Measurements from ENCODE around the gene BMPER. TPM values are rescaled to one million over a fixed set of nuclear protein-coding genes. Genes with fewer than 3 reads are reported as not detected.

The BMPER gene
- total and polyA plus RNA-seq, 2 experiments from 2014 or later = 40.5 to 97.3 TPM

DNA sequence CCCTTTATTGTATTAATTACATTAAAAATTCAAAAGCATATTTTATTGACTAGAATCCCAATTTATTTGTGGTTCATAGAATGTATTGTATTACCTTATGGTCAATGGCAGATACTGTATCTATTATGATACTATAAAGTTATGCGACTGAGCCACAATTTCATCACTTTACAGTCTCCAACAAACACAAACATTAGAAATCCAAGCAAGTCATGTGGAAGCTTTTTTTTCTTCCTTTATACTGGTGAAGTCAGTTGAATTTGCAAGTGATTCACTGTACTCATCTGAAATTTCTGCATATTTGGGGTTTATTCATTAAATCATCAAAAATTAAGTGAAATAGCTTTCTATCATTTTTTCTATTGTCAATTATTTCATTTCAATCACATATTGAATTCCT is 54.3 kb downstream of the BMPER start:
- no peak overlapping the region for H2AFZ ChIP-seq
- no peaks in the 10 kb centered on the region for H3K9me3 ChIP-seq (ENCODE audit: low read depth)
- peaks cover 17% of the 10 kb centered on the region for H3K36me3 ChIP-seq (ENCODE audit: low read depth)
- no peaks in the 10 kb centered on the region for H4K20me1 ChIP-seq (ENCODE audit: insufficient read depth)
- H3K79me2 ChIP-seq (ENCODE audit: insufficient read depth) = no peaks in the 10 kb centered on the region
- 87 to 97% methylated on average over 1 of the region's 1 CpG for WGBS, 2 experiments (ENCODE audit: low coverage in 1 of 2, low lambda C conversion rate in 2 of 2, missing lambda C conversion rate in 2 of 2)
- no peak overlapping the region for H3K9ac ChIP-seq
- peaks cover 6% of the 10 kb centered on the region; the same call in 1 of the 2 replicates for H3F3A ChIP-seq (ENCODE audit: insufficient read depth)
- TF ChIP-seq EZH2 (IDR thresholded peaks at IDR 0.05; ENCODE audit: insufficient read depth, poor library complexity, severe bottlenecking) = no peak
- no peak for TF ChIP-seq EZH2phosphoT487 (IDR thresholded peaks at IDR 0.05; ENCODE audit: insufficient read depth, low read depth)
- peak; percentile 40 for DNase-seq
- H3K4me2 ChIP-seq (ENCODE audit: unreplicated experiment) = no peak overlapping the region
- no peak overlapping the region for H3K27ac ChIP-seq
- no peaks in the 10 kb centered on the region for H3K9me2 ChIP-seq (ENCODE audit: insufficient read depth)
- no peaks in the 10 kb centered on the region for H3K27me3 ChIP-seq (replicated peaks; ENCODE audit: insufficient read depth)
- no peak overlapping the region for H3K4me3 ChIP-seq
- H3K4me1 ChIP-seq (ENCODE audit: insufficient read depth) = peaks cover 20% of the 10 kb centered on the region
- in situ Hi-C loops (cut with MboI) = no loop called here

DNA sequence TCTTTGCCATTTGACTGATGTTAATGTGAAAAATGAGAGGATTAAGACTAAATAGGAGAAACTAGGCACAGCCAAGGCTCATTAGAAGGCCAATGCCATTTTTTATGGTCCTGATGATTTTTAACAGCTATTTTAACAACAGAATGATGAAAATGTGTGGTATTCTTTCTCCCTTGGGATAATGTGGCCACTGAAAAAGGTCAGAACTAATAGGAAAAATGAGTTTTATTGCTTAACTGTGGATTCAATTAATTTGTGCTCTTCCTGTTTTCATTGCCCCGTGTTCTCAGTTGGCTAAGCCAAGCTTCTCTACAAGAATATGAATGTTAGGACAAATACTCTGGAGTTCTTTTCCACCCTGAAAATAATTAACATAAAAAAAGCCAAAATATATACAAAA is 56.6 kb downstream of the BMPER start:
- Histone ChIP-seq H3K36me3 (ENCODE audit: low read depth) (peaks cover 19% of the 10 kb centered on the region), H3K9ac (no peak overlapping the region), H3K27ac (no peak overlapping the region), H3K4me2 (ENCODE audit: unreplicated experiment) (no peak overlapping the region), H3K4me3 (no peak overlapping the region), H2AFZ (no peak overlapping the region), H3K79me2 (ENCODE audit: insufficient read depth) (no peaks in the 10 kb centered on the region), H3K9me3 (ENCODE audit: low read depth) (no peaks in the 10 kb centered on the region), H3K9me2 (ENCODE audit: insufficient read depth) (no peaks in the 10 kb centered on the region), H4K20me1 (ENCODE audit: insufficient read depth) (no peaks in the 10 kb centered on the region), H3K27me3 (replicated peaks; ENCODE audit: insufficient read depth) (no peaks in the 10 kb centered on the region), H3K4me1 (ENCODE audit: insufficient read depth) (peaks cover 31% of the 10 kb centered on the region), H3F3A (ENCODE audit: insufficient read depth) (peaks cover 11% of the 10 kb centered on the region; the same call in 1 of the 2 replicates)
- DNase-seq = peak; percentile 52
- in situ Hi-C loops (cut with MboI) = no loop called here
- WGBS, 2 experiments (ENCODE audit: low coverage in 1 of 2, low lambda C conversion rate in 2 of 2, missing lambda C conversion rate in 2 of 2) = 0 to 11% methylated on average over 1 of the region's 1 CpG
- TF ChIP-seq EZH2 (IDR thresholded peaks at IDR 0.05; ENCODE audit: insufficient read depth, poor library complexity, severe bottlenecking) (no peak), EZH2phosphoT487 (IDR thresholded peaks at IDR 0.05; ENCODE audit: insufficient read depth, low read depth) (peak; percentile 99)

DNA sequence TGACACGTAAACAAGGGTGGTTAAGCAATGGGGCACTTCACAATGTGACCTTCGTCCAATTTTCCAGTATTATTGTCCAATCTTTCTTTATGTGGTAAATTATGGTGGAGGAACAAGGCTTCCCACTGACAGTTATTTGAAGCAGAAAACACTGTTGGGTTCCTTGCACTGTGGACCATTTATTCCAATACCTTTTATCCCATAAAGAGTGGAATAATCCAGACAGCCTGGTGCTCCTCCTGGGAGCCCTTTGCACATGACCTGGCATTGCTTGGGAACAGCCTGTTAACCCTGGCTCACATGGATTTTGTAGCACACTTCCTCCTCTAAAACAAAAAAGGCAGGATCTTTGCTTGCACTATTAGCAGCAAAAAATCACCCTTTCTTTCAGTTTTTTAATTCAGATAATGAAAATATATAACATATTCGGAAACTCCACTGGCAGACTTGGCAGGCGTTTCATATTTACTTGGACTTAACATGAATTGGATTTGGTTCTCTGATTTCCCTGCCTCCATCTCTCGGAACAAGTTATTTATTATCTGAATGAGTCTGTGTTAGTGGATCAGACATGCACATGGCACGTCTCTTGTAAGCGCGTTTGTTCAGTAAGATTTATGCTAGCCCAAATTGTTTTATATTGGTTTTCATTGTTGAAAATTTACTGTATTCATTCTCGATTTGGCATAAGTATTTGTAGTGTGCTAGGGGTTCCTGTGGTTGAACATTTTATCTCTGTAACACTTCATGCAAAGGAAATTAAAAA is 59.3 kb downstream of the BMPER start:
- H3K27me3 ChIP-seq (replicated peaks; ENCODE audit: insufficient read depth) = no peaks in the 10 kb centered on the region
- TF ChIP-seq EZH2phosphoT487 (IDR thresholded peaks at IDR 0.05; ENCODE audit: insufficient read depth, low read depth) (no peak), EZH2 (IDR thresholded peaks at IDR 0.05; ENCODE audit: insufficient read depth, poor library complexity, severe bottlenecking) (no peak)
- in situ Hi-C loops (cut with MboI) = no loop called here
- no peaks in the 10 kb centered on the region for H4K20me1 ChIP-seq (ENCODE audit: insufficient read depth)
- H3K27ac ChIP-seq = no peak overlapping the region
- no peak for DNase-seq
- no peaks in the 10 kb centered on the region for H3K9me3 ChIP-seq (ENCODE audit: low read depth)
- H3K4me1 ChIP-seq (ENCODE audit: insufficient read depth) = peaks cover 31% of the 10 kb centered on the region
- H3K9ac ChIP-seq = 0 out of 2 replicates have a peak overlapping the region, but pooled peaks have one; percentile 1
- H3K36me3 ChIP-seq (ENCODE audit: low read depth) = peaks cover 29% of the 10 kb centered on the region
- 33 to 42% methylated on average over 9 of the region's 9 CpGs for WGBS, 2 experiments (ENCODE audit: low coverage in 1 of 2, low lambda C conversion rate in 2 of 2, missing lambda C conversion rate in 2 of 2)
- peak overlapping the region; percentile 22 for H3K4me2 ChIP-seq (ENCODE audit: unreplicated experiment)
- H3K79me2 ChIP-seq (ENCODE audit: insufficient read depth) = no peaks in the 10 kb centered on the region
- peaks cover 15% of the 10 kb centered on the region; the same call in 1 of the 2 replicates for H3F3A ChIP-seq (ENCODE audit: insufficient read depth)
- no peak overlapping the region for H2AFZ ChIP-seq
- no peaks in the 10 kb centered on the region for H3K9me2 ChIP-seq (ENCODE audit: insufficient read depth)
- H3K4me3 ChIP-seq = peak overlapping the region; percentile 16; the same call in 1 of the 2 replicates

DNA sequence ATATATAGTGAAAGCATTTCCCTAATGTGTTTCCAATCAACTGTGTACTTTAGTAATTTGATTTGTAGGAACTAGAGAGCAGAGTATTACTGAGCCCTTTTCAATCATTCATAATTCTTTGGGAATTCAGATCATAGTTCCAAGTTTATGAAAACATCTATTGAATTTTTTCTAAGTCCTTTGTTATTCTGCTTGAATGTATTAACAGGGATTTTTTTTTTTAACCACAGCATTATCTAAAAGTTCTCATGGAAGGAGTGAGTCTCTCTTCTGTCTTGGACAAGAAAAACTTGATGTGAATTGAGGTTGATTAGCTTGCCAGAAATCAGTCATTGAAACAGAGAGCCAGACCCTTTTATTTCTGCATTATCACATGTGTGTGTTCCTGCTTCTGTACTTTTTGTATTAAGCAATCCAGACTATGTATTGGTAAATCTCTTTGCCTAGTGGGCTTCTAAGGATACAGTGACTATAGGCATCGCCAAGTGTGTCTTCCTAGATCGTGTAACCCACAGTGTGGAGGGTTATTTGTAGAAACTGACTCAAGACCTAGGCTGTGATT is 59.9 kb downstream of the BMPER start:
- H3K4me2 ChIP-seq (ENCODE audit: unreplicated experiment) = peak overlapping the region; percentile 22
- TF ChIP-seq EZH2 (IDR thresholded peaks at IDR 0.05; ENCODE audit: insufficient read depth, poor library complexity, severe bottlenecking) (no peak), EZH2phosphoT487 (IDR thresholded peaks at IDR 0.05; ENCODE audit: insufficient read depth, low read depth) (no peak)
- H3K36me3 ChIP-seq (ENCODE audit: low read depth) = peaks cover 30% of the 10 kb centered on the region; the same call in 1 of the 2 replicates
- H3K9me2 ChIP-seq (ENCODE audit: insufficient read depth) = no peaks in the 10 kb centered on the region
- no peaks in the 10 kb centered on the region for H3K27me3 ChIP-seq (replicated peaks; ENCODE audit: insufficient read depth)
- H3F3A ChIP-seq (ENCODE audit: insufficient read depth) = peaks cover 15% of the 10 kb centered on the region; the same call in 1 of the 2 replicates
- no peaks in the 10 kb centered on the region for H3K79me2 ChIP-seq (ENCODE audit: insufficient read depth)
- no peaks in the 10 kb centered on the region for H3K9me3 ChIP-seq (ENCODE audit: low read depth)
- peak; percentile 32 for DNase-seq
- H3K4me3 ChIP-seq = peak overlapping the region; percentile 16; the same call in 1 of the 2 replicates
- H3K27ac ChIP-seq = no peak overlapping the region
- in situ Hi-C loops (cut with MboI) = no loop called here
- H3K4me1 ChIP-seq (ENCODE audit: insufficient read depth) = peaks cover 31% of the 10 kb centered on the region
- H2AFZ ChIP-seq = no peak overlapping the region
- 0 out of 2 replicates have a peak overlapping the region, but pooled peaks have one; percentile 1 for H3K9ac ChIP-seq
- no peaks in the 10 kb centered on the region for H4K20me1 ChIP-seq (ENCODE audit: insufficient read depth)
- WGBS, 2 experiments (ENCODE audit: low coverage in 1 of 2, low lambda C conversion rate in 2 of 2, missing lambda C conversion rate in 2 of 2) = 65 to 70% methylated on average over 2 of the region's 2 CpGs
